Measurements from ENCODE around the gene MSH6. TPM values are rescaled to one million over a fixed set of nuclear protein-coding genes. Genes with fewer than 3 reads are reported as not detected.
A peak's percentile ranks its signal among the peaks of the same experiment; 100 is the strongest.
"Not testable (repeated sequence)": the region's sequence is repeated elsewhere in the genome, so short reads cannot be mapped to it uniquely, and the experiment has no call there.

MSH6 gene
- total RNA-seq, 1 donor from 2014 or later: 18.4 TPM

DNA sequence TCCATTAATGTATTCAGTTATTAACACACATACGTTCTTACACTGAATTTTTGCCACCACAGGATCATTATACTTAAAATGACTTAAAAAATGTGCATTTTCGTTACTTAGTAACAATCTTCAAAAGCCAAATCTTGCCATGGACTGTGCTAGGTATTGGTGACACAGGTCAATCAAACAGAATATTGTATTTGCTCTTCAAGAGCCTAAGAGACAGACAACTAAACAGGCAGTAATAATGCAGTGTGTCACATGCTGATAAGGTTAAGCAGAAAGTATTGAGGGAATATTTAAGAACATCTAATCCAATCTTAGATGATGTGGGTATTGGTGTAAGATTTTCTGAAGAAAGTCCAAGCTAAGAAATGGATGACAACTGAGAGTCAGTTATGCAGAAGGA, 66.4 kb downstream of the MSH6 start:
- FAIRE-seq: no peak
- no peaks in the 10 kb centered on the region for H3K27me3 ChIP-seq (ENCODE audit: control insufficient read depth, insufficient read depth, low read length)
- H3K36me3 ChIP-seq (ENCODE audit: control insufficient read depth, insufficient read depth, low read length): no peaks in the 10 kb centered on the region
- TF ChIP-seq, protein P1, sequence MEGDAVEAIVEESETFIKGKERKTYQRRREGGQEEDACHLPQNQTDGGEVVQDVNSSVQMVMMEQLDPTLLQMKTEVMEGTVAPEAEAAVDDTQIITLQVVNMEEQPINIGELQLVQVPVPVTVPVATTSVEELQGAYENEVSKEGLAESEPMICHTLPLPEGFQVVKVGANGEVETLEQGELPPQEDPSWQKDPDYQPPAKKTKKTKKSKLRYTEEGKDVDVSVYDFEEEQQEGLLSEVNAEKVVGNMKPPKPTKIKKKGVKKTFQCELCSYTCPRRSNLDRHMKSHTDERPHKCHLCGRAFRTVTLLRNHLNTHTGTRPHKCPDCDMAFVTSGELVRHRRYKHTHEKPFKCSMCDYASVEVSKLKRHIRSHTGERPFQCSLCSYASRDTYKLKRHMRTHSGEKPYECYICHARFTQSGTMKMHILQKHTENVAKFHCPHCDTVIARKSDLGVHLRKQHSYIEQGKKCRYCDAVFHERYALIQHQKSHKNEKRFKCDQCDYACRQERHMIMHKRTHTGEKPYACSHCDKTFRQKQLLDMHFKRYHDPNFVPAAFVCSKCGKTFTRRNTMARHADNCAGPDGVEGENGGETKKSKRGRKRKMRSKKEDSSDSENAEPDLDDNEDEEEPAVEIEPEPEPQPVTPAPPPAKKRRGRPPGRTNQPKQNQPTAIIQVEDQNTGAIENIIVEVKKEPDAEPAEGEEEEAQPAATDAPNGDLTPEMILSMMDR (IDR thresholded peaks at IDR 0.05; ENCODE audit: insufficient read depth, low read length, severe bottlenecking): no peak
- DNase-seq (ENCODE audit: low read depth): no peak
- no peak overlapping the region for H3K4me3 ChIP-seq (ENCODE audit: low read depth, low read length)

DNA sequence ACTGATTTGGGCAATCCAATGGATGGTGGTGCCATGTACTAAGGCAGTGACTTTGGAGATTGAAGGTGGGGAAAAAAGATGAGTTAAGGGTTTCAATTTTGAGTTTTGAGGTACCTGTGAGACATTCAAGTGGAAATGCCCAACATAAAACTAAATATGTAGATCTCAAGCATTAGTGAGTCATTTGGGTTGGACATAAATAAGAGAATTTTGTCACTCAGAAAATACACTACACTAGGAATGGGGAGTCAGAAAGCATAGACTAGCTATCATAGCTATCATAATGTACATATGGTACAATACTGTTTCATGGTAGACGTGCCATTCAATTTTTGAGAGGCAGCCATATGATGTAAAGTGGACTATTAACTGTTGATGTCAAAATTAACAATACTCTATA, 67.3 kb downstream of the MSH6 start:
- H3K36me3 ChIP-seq (ENCODE audit: control insufficient read depth, insufficient read depth, low read length): no peaks in the 10 kb centered on the region
- no peak for FAIRE-seq
- H3K27me3 ChIP-seq (ENCODE audit: control insufficient read depth, insufficient read depth, low read length): no peaks in the 10 kb centered on the region
- no peak overlapping the region for H3K4me3 ChIP-seq (ENCODE audit: low read depth, low read length)
- TF ChIP-seq, protein P1 (IDR thresholded peaks at IDR 0.05; ENCODE audit: insufficient read depth, low read length, severe bottlenecking): no peak
- no peak for DNase-seq (ENCODE audit: low read depth)

- not testable (repeated sequence) for H3K4me3 ChIP-seq (ENCODE audit: low read depth, low read length); H3K36me3 ChIP-seq (ENCODE audit: control insufficient read depth, insufficient read depth, low read length); FAIRE-seq; H3K27me3 ChIP-seq (ENCODE audit: control insufficient read depth, insufficient read depth, low read length)
- peak; percentile 17 for DNase-seq (ENCODE audit: low read depth)
Measured at GRCh38 chr2:47853067-47853777, 70.3 kb downstream of the MSH6 start.

Other genes starting within 250 kb of the MSH6 start
- under 0.01 TPM in 2 replicates for gene KCNK12, start 212.2 kb upstream of the MSH6 start, total RNA-seq
- gene FBXO11, start 123.4 kb downstream of the MSH6 start, total RNA-seq: 39.8 and 62.6 TPM in 2 replicates

All from bronchial epithelial cell (primary cell).